ENCODE data around the gene NUBPL.

DNA sequence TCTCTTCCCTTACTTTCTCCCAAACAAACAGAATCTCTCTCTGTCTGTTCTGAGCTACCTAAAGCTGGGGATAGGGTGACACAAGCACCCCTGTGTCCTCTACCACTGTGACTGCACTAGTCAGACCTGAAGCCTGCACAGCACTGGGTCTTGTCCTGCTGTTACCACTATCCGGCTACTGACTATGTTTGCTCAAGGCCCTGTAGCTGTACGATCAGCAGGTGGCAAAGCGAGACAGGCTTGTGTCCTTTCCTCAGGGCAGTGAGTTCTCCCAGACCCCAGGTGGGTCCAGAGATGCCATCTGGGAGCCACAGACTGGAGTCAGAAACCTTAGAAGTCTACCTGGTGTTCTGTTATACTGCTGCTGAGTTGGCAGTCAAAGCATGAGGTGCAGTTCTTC, 116.4 kb downstream of the NUBPL start:
- no peak for TF ChIP-seq EZH2phosphoT487 (IDR thresholded peaks at IDR 0.05; ENCODE audit: low read length)
- TF ChIP-seq, protein P1, sequence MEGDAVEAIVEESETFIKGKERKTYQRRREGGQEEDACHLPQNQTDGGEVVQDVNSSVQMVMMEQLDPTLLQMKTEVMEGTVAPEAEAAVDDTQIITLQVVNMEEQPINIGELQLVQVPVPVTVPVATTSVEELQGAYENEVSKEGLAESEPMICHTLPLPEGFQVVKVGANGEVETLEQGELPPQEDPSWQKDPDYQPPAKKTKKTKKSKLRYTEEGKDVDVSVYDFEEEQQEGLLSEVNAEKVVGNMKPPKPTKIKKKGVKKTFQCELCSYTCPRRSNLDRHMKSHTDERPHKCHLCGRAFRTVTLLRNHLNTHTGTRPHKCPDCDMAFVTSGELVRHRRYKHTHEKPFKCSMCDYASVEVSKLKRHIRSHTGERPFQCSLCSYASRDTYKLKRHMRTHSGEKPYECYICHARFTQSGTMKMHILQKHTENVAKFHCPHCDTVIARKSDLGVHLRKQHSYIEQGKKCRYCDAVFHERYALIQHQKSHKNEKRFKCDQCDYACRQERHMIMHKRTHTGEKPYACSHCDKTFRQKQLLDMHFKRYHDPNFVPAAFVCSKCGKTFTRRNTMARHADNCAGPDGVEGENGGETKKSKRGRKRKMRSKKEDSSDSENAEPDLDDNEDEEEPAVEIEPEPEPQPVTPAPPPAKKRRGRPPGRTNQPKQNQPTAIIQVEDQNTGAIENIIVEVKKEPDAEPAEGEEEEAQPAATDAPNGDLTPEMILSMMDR (IDR thresholded peaks at IDR 0.05; ENCODE audit: low read length): no peak

All from MM.1S (cell line).